ENCODE measurements around the gene SLC35F5.

GRCh38 chr2:113692698-113693428, 63.6 kb downstream of the SLC35F5 start:
- TF ChIP-seq EZH2phosphoT487 (IDR thresholded peaks at IDR 0.05; ENCODE audit: low read depth): no peak
- no peak for TF ChIP-seq CTCF (IDR thresholded peaks at IDR 0.05; ENCODE audit: low read depth, low read length)
